HG02973 (cell line): Measurements from ENCODE around the gene WRNIP1.

Experiments used
- ATAC-seq: cut with Tn5 transposase; IDR thresholded peaks from one replicate; pipeline ENCODE4 v1.9.1; 2021; ENCODE audit warnings: moderate library complexity; ENCODE audit not compliant: unreplicated experiment

Gene WRNIP1

GRCh38 chr6:2765166-2765895 lies at the start of gene WRNIP1:
TSS of gene WRNIP1 (plus strand) at chr6:2765393. CDS start at chr6:2765623, 230 bp downstream.
- peak; percentile 83 for ATAC-seq

- ATAC-seq = no peak
Observed at GRCh38 chr6:2715737-2716136, 49.5 kb upstream of the WRNIP1 start.

GRCh38 chr6:2716936-2717700 lies 48.1 kb upstream of the WRNIP1 start:
- ATAC-seq = no peak

GRCh38 chr6:2718334-2719092 lies 46.7 kb upstream of the WRNIP1 start:
- ATAC-seq = no peak

- ATAC-seq = no peak
Observed at GRCh38 chr6:2719093-2719455, 46.1 kb upstream of the WRNIP1 start.

GRCh38 chr6:2721219-2721618 lies 44.0 kb upstream of the WRNIP1 start:
- no peak for ATAC-seq

GRCh38 chr6:2725364-2725988 lies 39.7 kb upstream of the WRNIP1 start:
- no peak for ATAC-seq

- ATAC-seq = peak; percentile 64
Observed at GRCh38 chr6:2725999-2726567, 39.1 kb upstream of the WRNIP1 start.

GRCh38 chr6:2729921-2730320 lies 35.3 kb upstream of the WRNIP1 start:
- no peak for ATAC-seq

- ATAC-seq = no peak
Observed at GRCh38 chr6:2730353-2731107, 34.7 kb upstream of the WRNIP1 start.

GRCh38 chr6:2731281-2731909 lies 33.8 kb upstream of the WRNIP1 start:
- no peak for ATAC-seq

- ATAC-seq = no peak
Observed at GRCh38 chr6:2732503-2733089, 32.6 kb upstream of the WRNIP1 start.

GRCh38 chr6:2733324-2733723 lies 31.9 kb upstream of the WRNIP1 start:
- peak; percentile 84 for ATAC-seq

- ATAC-seq = no peak
Observed at GRCh38 chr6:2733736-2734480, 31.3 kb upstream of the WRNIP1 start.

GRCh38 chr6:2734488-2735166 lies 30.6 kb upstream of the WRNIP1 start:
- ATAC-seq = no peak

GRCh38 chr6:2737885-2738284 lies 27.3 kb upstream of the WRNIP1 start:
- ATAC-seq = no peak

GRCh38 chr6:2738373-2738979 lies 26.7 kb upstream of the WRNIP1 start:
- ATAC-seq = no peak

- no peak for ATAC-seq
Observed at GRCh38 chr6:2739335-2739734, 25.9 kb upstream of the WRNIP1 start.
